WTC11 (cell line): ENCODE measurements around the gene RPGR. TPM values are rescaled to one million over a fixed set of nuclear protein-coding genes. Genes with fewer than 3 reads are reported as not detected.

Experiments
- ATAC-seq: fragments of 200-7000 bp; cut with Tn5 transposase; 2 replicates; pipeline ENCODE4 v1.10.0; 2021; ENCODE audit warnings: mild to moderate bottlenecking, moderate library complexity
- CTCF ChIA-PET: fragments of 300-600 bp; sonication (Branson Sonifier 250); formaldehyde crosslinking; loops from one replicate; lab custom pipeline; 2021; ENCODE audit warnings: antibody characterized with exemption; lab: Charles Lee
- POLR2A ChIA-PET: fragments of 350-600 bp; sonication (Branson Sonifier 250); formaldehyde crosslinking; loops from one replicate; lab custom pipeline; 2021; ENCODE audit warnings: antibody characterized with exemption; lab: Charles Lee
- DNase-seq: peaks from one replicate; pipeline ENCODE4 v3.0.0; 2021; ENCODE audit warnings: low spot score
- H3K27ac Mint-ChIP-seq: 2 replicates; pipeline ENCODE4 v1.8.0; 2021; ENCODE audit warnings: mixed read lengths
- H3K27me3 Mint-ChIP-seq: 2 replicates; pipeline ENCODE4 v1.8.0; 2021; ENCODE audit warnings: low read depth, mild to moderate bottlenecking, moderate library complexity, mixed read lengths
- H3K36me3 Mint-ChIP-seq: 2 replicates; pipeline ENCODE4 v1.8.0; 2021; ENCODE audit warnings: mixed read lengths
- H3K4me1 Mint-ChIP-seq: 2 replicates; pipeline ENCODE4 v1.8.0; 2022; ENCODE audit warnings: mixed read lengths
- H3K4me3 Mint-ChIP-seq: 2 replicates; pipeline ENCODE4 v1.8.0; 2021; ENCODE audit warnings: mild to moderate bottlenecking, moderate library complexity, mixed read lengths
- H3K9me3 Mint-ChIP-seq: 2 replicates; pipeline ENCODE4 v1.8.0; 2021; ENCODE audit warnings: mixed read lengths
- CREB1 ChIP-seq: sonication (generic); formaldehyde crosslinking; IDR thresholded peaks from 2 replicates; pipeline ENCODE4 v1.8.0; 2023; ENCODE audit warnings: mild to moderate bottlenecking, missing genetic modification reagents
- CREM ChIP-seq: sonication (generic); formaldehyde crosslinking; IDR thresholded peaks from 2 replicates; pipeline ENCODE4 v1.8.1; 2022; ENCODE audit warnings: mild to moderate bottlenecking, missing genetic modification reagents, moderate library complexity
- ESRRA ChIP-seq: sonication (generic); formaldehyde crosslinking; IDR thresholded peaks from 2 replicates; pipeline ENCODE4 v1.8.1; 2022; ENCODE audit warnings: mild to moderate bottlenecking, missing genetic modification reagents, borderline replicate concordance
- FOXJ3 ChIP-seq: sonication (generic); formaldehyde crosslinking; IDR thresholded peaks from 2 replicates; pipeline ENCODE4 v1.9.0; 2021; ENCODE audit warnings: missing genetic modification reagents, mild to moderate bottlenecking, borderline replicate concordance
- FOXP1 ChIP-seq: sonication (generic); formaldehyde crosslinking; IDR thresholded peaks from 2 replicates; pipeline ENCODE4 v1.8.0; 2022; ENCODE audit warnings: missing genetic modification reagents, mild to moderate bottlenecking, moderate library complexity, borderline replicate concordance
- IRF2 ChIP-seq: sonication (generic); formaldehyde crosslinking; IDR thresholded peaks from 2 replicates; pipeline ENCODE4 v1.8.0; 2022; ENCODE audit warnings: low read depth, missing genetic modification reagents, borderline replicate concordance
- JAZF1 ChIP-seq: fragments of 250-450 bp; sonication (Bioruptor Pico); IDR thresholded peaks from 2 replicates; pipeline ENCODE4 v1.9.0; 2021; ENCODE audit warnings: moderate library complexity, mild to moderate bottlenecking, inconsistent platforms
- NFYB ChIP-seq: sonication (generic); formaldehyde crosslinking; conservative IDR thresholded peaks from 2 replicates; pipeline ENCODE4 v1.8.0; 2022; ENCODE audit warnings: low read depth, missing genetic modification reagents
- NR2C2 ChIP-seq: sonication (generic); formaldehyde crosslinking; IDR thresholded peaks from 2 replicates; pipeline ENCODE4 v1.8.0; 2022; ENCODE audit warnings: mild to moderate bottlenecking, missing genetic modification reagents
- PRRX2 ChIP-seq: fragments of 250-450 bp; sonication (Bioruptor Pico); IDR thresholded peaks from 2 replicates; pipeline ENCODE4 v1.8.0; 2021; ENCODE audit warnings: mild to moderate bottlenecking
- RELA ChIP-seq: sonication (generic); formaldehyde crosslinking; IDR thresholded peaks from 2 replicates; pipeline ENCODE4 v1.8.1; 2022; ENCODE audit warnings: missing genetic modification reagents, mild to moderate bottlenecking, borderline replicate concordance
- SMAD4 ChIP-seq: sonication (generic); formaldehyde crosslinking; IDR thresholded peaks from 2 replicates; pipeline ENCODE4 v1.8.0; 2022; ENCODE audit warnings: mild to moderate bottlenecking, missing genetic modification reagents
- TCF7 ChIP-seq: sonication (generic); formaldehyde crosslinking; IDR thresholded peaks from 2 replicates; pipeline ENCODE4 v1.8.0; 2022; ENCODE audit warnings: mild to moderate bottlenecking, low read depth, missing genetic modification reagents, moderate library complexity
- total RNA-seq: library from RNA; stranded (reverse); gene quantifications from 3 replicates; pipeline ENCODE4 v1.2.3, GENCODE V29; 2021
- TF ChIP-seq, protein P1 (sequence below): sonication (generic); formaldehyde crosslinking; IDR thresholded peaks from 2 replicates; pipeline ENCODE4 v1.8.0; 2022; ENCODE audit warnings: mild to moderate bottlenecking, missing genetic modification reagents
- TF ChIP-seq, protein P2 (sequence below): fragments of 200-600 bp; IDR thresholded peaks from 2 replicates; pipeline ENCODE4 v1.8.0; 2022; ENCODE audit warnings: antibody characterized with exemption
- TF ChIP-seq, protein P3 (sequence below): sonication (generic); formaldehyde crosslinking; IDR thresholded peaks from 2 replicates; pipeline ENCODE4 v1.8.1; 2022; ENCODE audit warnings: low read depth, missing genetic modification reagents, borderline replicate concordance
- TF ChIP-seq, protein P4 (sequence below): sonication (generic); formaldehyde crosslinking; IDR thresholded peaks from 2 replicates; pipeline ENCODE4 v1.8.1; 2022; ENCODE audit warnings: mild to moderate bottlenecking, moderate library complexity, missing genetic modification reagents
- TF ChIP-seq, protein P5 (sequence below): sonication (generic); formaldehyde crosslinking; IDR thresholded peaks from 2 replicates; pipeline ENCODE4 v1.8.1; 2023; ENCODE audit warnings: mild to moderate bottlenecking, missing genetic modification reagents, moderate library complexity
- TF ChIP-seq, protein P6 (sequence below): sonication (generic); formaldehyde crosslinking; IDR thresholded peaks from 2 replicates; pipeline ENCODE4 v1.8.0; 2022; ENCODE audit warnings: mild to moderate bottlenecking, missing genetic modification reagents
- TF ChIP-seq, protein P7 (sequence below): fragments of 250-450 bp; sonication (Bioruptor Pico); IDR thresholded peaks from 2 replicates; pipeline ENCODE4 v1.8.0; 2021; ENCODE audit warnings: mild to moderate bottlenecking

Gene RPGR
- total RNA-seq, 1 experiment from 2014 or later, result 10.7 TPM

DNA sequence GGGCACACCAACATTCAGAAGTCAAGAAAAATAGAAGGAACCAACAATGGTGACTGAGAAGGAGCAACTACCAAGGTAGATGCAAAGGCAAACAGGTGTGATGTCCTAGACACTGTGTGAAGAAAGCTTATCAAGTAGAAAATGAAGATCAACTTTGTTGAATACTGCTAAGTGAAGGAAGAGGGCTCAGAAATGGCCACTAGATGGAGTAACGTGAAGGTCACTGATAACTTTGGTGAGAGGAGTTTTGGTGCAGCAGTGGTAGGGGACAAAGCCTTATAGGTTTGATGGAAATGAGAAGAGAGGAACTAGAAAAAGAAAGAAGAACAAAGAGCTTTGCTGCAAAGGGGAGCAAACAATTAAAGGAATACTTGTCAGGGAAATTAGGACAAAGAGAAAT, 48.6 kb upstream of the RPGR start (continued):
- TF ChIP-seq, protein P1, sequence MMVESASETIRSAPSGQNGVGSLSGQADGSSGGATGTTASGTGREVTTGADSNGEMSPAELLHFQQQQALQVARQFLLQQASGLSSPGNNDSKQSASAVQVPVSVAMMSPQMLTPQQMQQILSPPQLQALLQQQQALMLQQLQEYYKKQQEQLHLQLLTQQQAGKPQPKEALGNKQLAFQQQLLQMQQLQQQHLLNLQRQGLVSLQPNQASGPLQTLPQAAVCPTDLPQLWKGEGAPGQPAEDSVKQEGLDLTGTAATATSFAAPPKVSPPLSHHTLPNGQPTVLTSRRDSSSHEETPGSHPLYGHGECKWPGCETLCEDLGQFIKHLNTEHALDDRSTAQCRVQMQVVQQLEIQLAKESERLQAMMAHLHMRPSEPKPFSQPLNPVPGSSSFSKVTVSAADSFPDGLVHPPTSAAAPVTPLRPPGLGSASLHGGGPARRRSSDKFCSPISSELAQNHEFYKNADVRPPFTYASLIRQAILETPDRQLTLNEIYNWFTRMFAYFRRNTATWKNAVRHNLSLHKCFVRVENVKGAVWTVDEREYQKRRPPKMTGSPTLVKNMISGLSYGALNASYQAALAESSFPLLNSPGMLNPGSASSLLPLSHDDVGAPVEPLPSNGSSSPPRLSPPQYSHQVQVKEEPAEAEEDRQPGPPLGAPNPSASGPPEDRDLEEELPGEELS (CRISPR knock-in tag), result no peak
- TF ChIP-seq, protein P2, sequence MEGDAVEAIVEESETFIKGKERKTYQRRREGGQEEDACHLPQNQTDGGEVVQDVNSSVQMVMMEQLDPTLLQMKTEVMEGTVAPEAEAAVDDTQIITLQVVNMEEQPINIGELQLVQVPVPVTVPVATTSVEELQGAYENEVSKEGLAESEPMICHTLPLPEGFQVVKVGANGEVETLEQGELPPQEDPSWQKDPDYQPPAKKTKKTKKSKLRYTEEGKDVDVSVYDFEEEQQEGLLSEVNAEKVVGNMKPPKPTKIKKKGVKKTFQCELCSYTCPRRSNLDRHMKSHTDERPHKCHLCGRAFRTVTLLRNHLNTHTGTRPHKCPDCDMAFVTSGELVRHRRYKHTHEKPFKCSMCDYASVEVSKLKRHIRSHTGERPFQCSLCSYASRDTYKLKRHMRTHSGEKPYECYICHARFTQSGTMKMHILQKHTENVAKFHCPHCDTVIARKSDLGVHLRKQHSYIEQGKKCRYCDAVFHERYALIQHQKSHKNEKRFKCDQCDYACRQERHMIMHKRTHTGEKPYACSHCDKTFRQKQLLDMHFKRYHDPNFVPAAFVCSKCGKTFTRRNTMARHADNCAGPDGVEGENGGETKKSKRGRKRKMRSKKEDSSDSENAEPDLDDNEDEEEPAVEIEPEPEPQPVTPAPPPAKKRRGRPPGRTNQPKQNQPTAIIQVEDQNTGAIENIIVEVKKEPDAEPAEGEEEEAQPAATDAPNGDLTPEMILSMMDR, result no peak
- no peak for TF ChIP-seq NFYB (CRISPR knock-in tag)

DNA sequence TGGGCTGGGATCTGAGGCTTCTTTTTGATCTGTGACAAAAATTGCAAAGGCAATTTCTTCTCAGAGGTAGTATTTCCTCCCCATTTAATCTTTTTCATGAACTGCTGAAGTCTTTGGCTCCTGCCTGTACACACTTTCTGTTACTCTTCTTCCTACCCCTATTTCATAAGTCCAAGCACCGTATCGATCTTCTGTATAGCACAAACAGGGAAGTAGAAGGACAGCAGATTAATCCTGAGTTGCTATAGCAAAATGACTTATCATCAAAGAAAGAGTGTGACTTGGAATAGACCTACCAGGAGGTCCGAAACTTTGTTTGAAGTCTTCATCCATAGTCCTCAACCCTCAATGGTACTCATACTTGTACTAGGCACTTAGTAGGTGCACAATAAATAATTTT, 47.1 kb upstream of the RPGR start:
- POLR2A ChIA-PET, result no interaction called here
- TF ChIP-seq ESRRA (no peak), JAZF1 (no peak), CREB1 (no peak), FOXP1 (CRISPR knock-in tag) (no peak), NR2C2 (CRISPR knock-in tag) (no peak), IRF2 (CRISPR knock-in tag) (no peak), PRRX2 (CRISPR knock-in tag) (no peak), CREM (CRISPR knock-in tag) (no peak), SMAD4 (no peak), FOXJ3 (CRISPR knock-in tag) (no peak), RELA (CRISPR knock-in tag) (no peak), TCF7 (CRISPR knock-in tag) (no peak)
- TF ChIP-seq, protein P3, sequence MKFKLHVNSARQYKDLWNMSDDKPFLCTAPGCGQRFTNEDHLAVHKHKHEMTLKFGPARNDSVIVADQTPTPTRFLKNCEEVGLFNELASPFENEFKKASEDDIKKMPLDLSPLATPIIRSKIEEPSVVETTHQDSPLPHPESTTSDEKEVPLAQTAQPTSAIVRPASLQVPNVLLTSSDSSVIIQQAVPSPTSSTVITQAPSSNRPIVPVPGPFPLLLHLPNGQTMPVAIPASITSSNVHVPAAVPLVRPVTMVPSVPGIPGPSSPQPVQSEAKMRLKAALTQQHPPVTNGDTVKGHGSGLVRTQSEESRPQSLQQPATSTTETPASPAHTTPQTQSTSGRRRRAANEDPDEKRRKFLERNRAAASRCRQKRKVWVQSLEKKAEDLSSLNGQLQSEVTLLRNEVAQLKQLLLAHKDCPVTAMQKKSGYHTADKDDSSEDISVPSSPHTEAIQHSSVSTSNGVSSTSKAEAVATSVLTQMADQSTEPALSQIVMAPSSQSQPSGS (CRISPR knock-in tag), result no peak
- TF ChIP-seq, protein P4, sequence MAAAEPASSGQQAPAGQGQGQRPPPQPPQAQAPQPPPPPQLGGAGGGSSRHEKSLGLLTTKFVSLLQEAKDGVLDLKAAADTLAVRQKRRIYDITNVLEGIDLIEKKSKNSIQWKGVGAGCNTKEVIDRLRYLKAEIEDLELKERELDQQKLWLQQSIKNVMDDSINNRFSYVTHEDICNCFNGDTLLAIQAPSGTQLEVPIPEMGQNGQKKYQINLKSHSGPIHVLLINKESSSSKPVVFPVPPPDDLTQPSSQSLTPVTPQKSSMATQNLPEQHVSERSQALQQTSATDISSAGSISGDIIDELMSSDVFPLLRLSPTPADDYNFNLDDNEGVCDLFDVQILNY (CRISPR knock-in tag), result no peak
- TF ChIP-seq, protein P5, sequence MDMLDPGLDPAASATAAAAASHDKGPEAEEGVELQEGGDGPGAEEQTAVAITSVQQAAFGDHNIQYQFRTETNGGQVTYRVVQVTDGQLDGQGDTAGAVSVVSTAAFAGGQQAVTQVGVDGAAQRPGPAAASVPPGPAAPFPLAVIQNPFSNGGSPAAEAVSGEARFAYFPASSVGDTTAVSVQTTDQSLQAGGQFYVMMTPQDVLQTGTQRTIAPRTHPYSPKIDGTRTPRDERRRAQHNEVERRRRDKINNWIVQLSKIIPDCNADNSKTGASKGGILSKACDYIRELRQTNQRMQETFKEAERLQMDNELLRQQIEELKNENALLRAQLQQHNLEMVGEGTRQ (CRISPR knock-in tag), result no peak
- TF ChIP-seq, protein P6, sequence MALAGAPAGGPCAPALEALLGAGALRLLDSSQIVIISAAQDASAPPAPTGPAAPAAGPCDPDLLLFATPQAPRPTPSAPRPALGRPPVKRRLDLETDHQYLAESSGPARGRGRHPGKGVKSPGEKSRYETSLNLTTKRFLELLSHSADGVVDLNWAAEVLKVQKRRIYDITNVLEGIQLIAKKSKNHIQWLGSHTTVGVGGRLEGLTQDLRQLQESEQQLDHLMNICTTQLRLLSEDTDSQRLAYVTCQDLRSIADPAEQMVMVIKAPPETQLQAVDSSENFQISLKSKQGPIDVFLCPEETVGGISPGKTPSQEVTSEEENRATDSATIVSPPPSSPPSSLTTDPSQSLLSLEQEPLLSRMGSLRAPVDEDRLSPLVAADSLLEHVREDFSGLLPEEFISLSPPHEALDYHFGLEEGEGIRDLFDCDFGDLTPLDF (CRISPR knock-in tag), result no peak
- TF ChIP-seq, protein P7, sequence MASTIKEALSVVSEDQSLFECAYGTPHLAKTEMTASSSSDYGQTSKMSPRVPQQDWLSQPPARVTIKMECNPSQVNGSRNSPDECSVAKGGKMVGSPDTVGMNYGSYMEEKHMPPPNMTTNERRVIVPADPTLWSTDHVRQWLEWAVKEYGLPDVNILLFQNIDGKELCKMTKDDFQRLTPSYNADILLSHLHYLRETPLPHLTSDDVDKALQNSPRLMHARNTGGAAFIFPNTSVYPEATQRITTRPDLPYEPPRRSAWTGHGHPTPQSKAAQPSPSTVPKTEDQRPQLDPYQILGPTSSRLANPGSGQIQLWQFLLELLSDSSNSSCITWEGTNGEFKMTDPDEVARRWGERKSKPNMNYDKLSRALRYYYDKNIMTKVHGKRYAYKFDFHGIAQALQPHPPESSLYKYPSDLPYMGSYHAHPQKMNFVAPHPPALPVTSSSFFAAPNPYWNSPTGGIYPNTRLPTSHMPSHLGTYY (CRISPR knock-in tag), result no peak
- no peaks in the 10 kb centered on the region for H3K9me3 Mint-ChIP-seq
- DNase-seq (no peak), ATAC-seq (no peak)
- CTCF ChIA-PET, result no interaction called here
- no peaks in the 10 kb centered on the region for H3K36me3 Mint-ChIP-seq
- no peaks in the 10 kb centered on the region for H3K27me3 Mint-ChIP-seq
- no peak overlapping the region for H3K4me3 Mint-ChIP-seq
- no peaks in the 10 kb centered on the region for H3K4me1 Mint-ChIP-seq
- H3K27ac Mint-ChIP-seq, result no peak overlapping the region
